Measurements from ENCODE around the gene DDX42.

The DDX42 gene

GRCh38 chr17:63774141-63774968, at the start of gene DDX42:
Gene DDX42 (plus strand): TSS chr17:63774170. CDS start chr17:63787050, 12,880 bp downstream.
- DNase-seq (ENCODE audit: low read depth in 2 of 2) = peak in 1 of 2 experiments; percentile 11

- DNase-seq (ENCODE audit: low read depth in 2 of 2) = no peak
These were observed 38.3 kb upstream of the DDX42 start for GRCh38 chr17:63735691-63736090.

- DNase-seq (ENCODE audit: low read depth in 2 of 2) = no peak
These were observed 33.4 kb upstream of the DDX42 start for GRCh38 chr17:63740464-63741142.

GRCh38 chr17:63741143-63741407, 32.9 kb upstream of the DDX42 start:
- no peak for DNase-seq (ENCODE audit: low read depth in 2 of 2)

GRCh38 chr17:63741408-63742173, 32.4 kb upstream of the DDX42 start, which contains the start of gene STRADA:
Gene STRADA (minus strand): TSS chr17:63741799. CDS start chr17:63728369, 13,430 bp downstream.
- DNase-seq (ENCODE audit: low read depth in 2 of 2) = peak; percentile 83 to 87

GRCh38 chr17:63751806-63752205, 22.2 kb upstream of the DDX42 start:
- DNase-seq (ENCODE audit: low read depth in 2 of 2) = no peak

- no peak for DNase-seq (ENCODE audit: low read depth in 2 of 2)
These were observed 21.3 kb upstream of the DDX42 start for GRCh38 chr17:63752707-63753106.

- DNase-seq (ENCODE audit: low read depth in 2 of 2) = no peak
These were observed 20.8 kb upstream of the DDX42 start for GRCh38 chr17:63753215-63753614.

- no peak for DNase-seq (ENCODE audit: low read depth in 2 of 2)
These were observed 19.9 kb upstream of the DDX42 start for GRCh38 chr17:63754046-63754445.

GRCh38 chr17:63758428-63758827, 15.5 kb upstream of the DDX42 start:
- DNase-seq (ENCODE audit: low read depth in 2 of 2) = no peak

GRCh38 chr17:63760771-63761539, 13.0 kb upstream of the DDX42 start:
- no peak for DNase-seq (ENCODE audit: low read depth in 2 of 2)

- no peak for DNase-seq (ENCODE audit: low read depth in 2 of 2)
These were observed 11.6 kb upstream of the DDX42 start for GRCh38 chr17:63762161-63763078.

- DNase-seq (ENCODE audit: low read depth in 2 of 2) = no peak
These were observed 9.3 kb upstream of the DDX42 start for GRCh38 chr17:63764716-63765115.

GRCh38 chr17:63766754-63767153, 7.2 kb upstream of the DDX42 start:
- no peak for DNase-seq (ENCODE audit: low read depth in 2 of 2)

GRCh38 chr17:63768433-63768832, 5.5 kb upstream of the DDX42 start:
- no peak for DNase-seq (ENCODE audit: low read depth in 2 of 2)

- DNase-seq (ENCODE audit: low read depth in 2 of 2) = no peak
These were observed 1.1 kb upstream of the DDX42 start for GRCh38 chr17:63772801-63773271.

GRCh38 chr17:63773272-63774140, 464 bp upstream of the DDX42 start, which contains the start of gene CCDC47:
Gene CCDC47 (minus strand): TSS chr17:63773597. CDS start chr17:63766175, 7,422 bp downstream.
- DNase-seq (ENCODE audit: low read depth in 2 of 2) = peak; percentile 99

- DNase-seq (ENCODE audit: low read depth in 2 of 2) = no peak
These were observed 947 bp downstream of the DDX42 start for GRCh38 chr17:63774969-63775265.

GRCh38 chr17:63775420-63775819, 1.4 kb downstream of the DDX42 start:
- DNase-seq (ENCODE audit: low read depth in 2 of 2) = no peak

- no peak for DNase-seq (ENCODE audit: low read depth in 2 of 2)
These were observed 6.5 kb downstream of the DDX42 start for GRCh38 chr17:63780507-63780906.

Data from fibroblast of skin of left biceps (primary cell).